T-helper 1 cell treated with Interleukin-12 subunit alpha and Interleukin-12 subunit beta and Interleukin-4 antibody, amounts not matched to agents 30 ng/mL and 1 ng/mL, for 36 hours (primary cell): ENCODE data around the gene YBX3. TPM values are rescaled to one million over a fixed set of nuclear protein-coding genes. Genes with fewer than 3 reads are reported as not detected.

Experiments
- intact Hi-C: fragments of 100-400 bp; cut with micrococcal nuclease; formaldehyde crosslinking; loops from one replicate; pipeline ENCODE4 v1.15.1; 2024
- total RNA-seq: library from RNA; stranded (reverse); gene quantifications from 2 replicates; pipeline ENCODE4 v1.2.3, GENCODE V29; 2022

Gene YBX3
- total RNA-seq, 1 donor from 2014 or later, result 92.2 TPM

DNA sequence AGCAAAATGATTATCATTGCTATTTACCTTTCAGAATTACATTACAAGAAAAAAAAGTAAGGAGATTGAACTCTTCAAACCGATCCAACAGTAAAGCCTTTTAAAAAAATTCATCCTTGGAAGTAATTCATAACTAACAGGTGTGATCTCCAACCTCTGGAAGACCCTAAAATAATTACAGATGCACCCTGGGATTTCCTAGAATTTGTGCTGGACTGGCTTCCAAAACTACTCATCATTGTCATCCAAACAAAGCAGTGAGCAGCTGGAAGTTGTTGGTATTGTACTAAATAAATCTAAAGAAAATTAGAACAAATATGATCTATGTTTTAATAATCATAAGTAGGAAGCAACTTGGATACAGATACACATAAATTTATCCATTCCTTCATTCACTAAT lies 1.9 kb upstream of the YBX3 start:
- intact Hi-C loops, result loop anchor here (10.0 kb wide), 1 partner anchor 930 kb away; no protein-coding TSS in a partner anchor

DNA sequence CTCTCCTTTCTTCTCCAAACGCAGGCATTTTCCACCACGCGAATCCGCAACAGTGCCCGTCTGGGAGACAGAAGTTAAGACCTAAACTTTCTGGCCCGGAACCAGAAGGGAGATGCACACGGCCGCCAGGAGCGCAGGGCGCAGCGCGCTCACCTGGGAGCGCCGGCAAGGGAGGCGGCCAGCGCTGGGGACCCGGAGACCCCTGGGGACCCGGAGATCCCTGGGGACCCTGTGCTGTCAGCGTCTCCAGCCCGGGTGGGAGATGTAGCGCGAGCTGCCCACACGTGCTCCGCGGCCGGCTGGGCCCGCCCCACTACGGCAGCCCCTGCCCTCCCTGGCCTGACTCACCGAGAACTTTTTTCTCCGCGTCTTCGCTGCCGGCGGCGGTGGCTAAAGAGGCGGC lies 620 bp downstream of the YBX3 start:
- intact Hi-C loops, result loop anchor here (1.0 to 10.0 kb wide), 7 partner anchors 18 to 932 kb away; partner anchors contain the start of genes CLEC2B, GABARAPL1, MAGOHB and SMIM10L1

DNA sequence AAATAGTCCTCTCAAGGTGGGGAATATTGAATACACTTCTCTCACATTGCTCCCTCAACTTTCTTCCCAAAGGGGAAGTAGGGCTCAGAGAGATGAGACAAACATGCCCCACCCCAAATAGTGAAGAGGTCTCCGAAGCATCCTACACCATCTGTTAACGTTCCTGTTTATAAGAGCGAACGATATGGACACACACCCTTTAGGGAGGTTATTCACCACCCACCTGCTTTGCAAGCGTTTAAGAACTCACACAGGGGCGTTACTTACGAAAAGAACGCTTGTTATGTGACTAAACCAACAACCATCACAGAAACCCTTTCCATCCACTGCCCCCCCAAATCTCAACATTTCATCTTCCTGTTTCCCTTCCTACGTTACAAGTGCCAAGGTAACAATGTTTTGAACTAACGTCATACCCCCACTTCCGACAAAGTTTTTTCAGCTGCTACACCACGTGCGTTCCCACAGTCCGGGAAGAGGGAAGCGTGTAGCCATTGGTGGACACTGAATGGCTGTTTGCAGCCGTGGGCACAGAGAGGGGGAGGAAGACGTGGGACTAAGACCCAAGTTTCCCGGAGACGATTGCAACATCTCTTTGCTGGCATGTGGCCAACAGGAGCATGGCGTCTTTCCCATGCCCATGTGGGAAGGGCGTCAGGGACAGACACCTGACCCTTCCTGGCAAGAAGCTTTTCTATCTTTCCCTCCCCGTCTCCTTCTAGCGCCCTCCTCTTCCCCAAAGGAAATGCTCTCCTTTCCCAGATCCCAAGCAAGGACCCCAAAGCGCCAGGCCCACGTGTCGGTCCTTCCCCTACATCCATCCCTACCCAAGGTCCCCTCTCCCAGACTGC lies 1.2 kb downstream of the YBX3 start:
- intact Hi-C loops, result loop anchor here (1.0 to 10.0 kb wide), 7 partner anchors 19 to 933 kb away; partner anchors contain the start of genes CLEC2B, GABARAPL1, MAGOHB and SMIM10L1

DNA sequence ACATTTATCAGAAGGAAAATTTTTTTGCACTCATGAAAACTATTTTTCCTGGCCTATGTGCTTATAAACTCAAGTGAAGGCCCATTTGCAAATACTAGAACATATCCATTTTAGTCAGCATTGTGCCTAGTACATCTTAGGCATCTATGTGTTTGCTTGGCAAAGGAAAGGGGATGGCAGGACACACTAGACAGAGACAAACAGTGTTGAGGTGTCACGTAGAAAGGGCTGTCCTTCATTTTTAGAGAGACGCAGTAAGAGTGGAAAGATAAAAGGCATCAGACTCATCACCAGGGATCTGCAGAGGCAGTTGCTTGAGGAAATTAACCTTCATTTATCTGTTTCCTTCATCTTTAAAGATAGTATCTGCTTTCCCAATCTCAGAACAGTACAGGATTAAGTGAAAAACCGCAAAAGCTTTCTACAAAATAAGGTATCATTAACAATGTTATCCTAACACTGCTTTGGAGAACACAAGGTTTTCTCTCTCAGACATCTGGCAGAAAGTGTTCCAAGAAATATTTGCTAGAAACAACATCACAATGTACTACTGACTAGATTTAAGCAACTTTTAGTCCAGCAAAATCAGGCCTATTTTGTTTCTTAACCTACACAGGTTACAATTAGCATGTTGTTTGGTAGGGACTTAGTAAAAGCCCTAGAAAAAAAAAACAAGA lies 2.0 kb downstream of the YBX3 start:
- intact Hi-C loops, result loop anchor here (10.0 kb wide), 1 partner anchor 934 kb away; no protein-coding TSS in a partner anchor

DNA sequence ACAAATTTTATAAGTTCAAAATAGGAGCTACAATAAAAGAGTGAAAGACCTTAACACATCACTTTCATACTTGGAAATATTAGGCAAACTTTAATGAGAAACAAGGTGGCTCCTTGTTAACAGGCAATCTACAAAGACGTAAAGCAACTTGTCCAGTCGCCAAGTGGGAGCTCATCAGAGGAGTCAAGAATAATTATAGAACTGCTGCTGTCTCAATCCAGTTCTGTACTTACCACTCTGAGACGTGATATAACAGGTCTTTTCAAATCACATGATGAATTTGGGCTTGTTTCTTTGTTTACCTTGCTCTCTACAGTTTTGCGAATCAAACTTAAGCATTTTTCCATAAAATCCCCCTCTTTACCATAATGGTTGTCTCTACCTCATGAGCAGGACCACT lies 3.6 kb downstream of the YBX3 start:
- intact Hi-C loops, result no loop called here

DNA sequence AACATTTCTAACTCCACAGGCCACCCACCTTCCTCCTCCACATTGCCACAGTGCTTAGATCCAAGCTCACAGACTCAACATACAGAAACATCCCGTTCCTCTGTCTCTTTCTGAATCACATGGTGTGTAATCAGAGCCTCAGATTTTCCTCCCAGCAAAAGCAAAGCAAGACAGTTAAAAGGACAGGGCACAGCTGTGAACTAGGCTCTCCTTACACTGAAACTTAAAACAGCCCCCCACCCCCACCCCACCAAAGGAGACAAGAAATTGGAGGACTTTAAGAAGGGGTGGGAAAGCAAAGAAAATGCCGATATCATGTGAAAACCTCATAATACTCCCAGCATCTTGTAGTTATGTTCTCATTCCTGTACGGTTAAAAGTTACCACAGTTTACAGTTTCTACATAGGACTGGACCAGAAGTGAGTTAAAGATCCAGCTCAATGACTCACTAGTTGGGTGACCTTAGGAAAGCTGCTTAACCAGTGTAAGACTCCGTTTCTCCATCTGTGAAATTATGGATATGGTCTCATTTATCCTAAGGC lies 4.8 kb downstream of the YBX3 start:
- intact Hi-C loops, result no loop called here

DNA sequence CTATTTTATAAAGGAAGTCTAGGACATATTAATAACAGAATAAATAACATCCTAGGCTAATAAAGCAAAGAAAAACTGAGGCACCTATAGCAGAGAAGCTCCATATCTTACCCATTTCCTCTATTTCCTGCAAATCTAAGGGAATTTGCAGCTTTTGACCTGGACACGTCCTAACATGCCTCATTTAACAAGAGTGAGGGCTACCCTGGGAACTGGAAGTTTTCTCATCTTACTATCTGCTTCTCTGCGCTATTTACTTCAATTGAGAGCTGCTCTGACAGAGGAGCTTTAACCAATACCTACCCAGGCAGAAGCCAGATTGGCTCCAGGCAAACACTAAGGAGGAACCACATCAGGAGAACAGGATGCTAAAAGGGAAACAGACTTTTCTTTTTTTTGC lies 5.7 kb downstream of the YBX3 start:
- intact Hi-C loops, result no loop called here

DNA sequence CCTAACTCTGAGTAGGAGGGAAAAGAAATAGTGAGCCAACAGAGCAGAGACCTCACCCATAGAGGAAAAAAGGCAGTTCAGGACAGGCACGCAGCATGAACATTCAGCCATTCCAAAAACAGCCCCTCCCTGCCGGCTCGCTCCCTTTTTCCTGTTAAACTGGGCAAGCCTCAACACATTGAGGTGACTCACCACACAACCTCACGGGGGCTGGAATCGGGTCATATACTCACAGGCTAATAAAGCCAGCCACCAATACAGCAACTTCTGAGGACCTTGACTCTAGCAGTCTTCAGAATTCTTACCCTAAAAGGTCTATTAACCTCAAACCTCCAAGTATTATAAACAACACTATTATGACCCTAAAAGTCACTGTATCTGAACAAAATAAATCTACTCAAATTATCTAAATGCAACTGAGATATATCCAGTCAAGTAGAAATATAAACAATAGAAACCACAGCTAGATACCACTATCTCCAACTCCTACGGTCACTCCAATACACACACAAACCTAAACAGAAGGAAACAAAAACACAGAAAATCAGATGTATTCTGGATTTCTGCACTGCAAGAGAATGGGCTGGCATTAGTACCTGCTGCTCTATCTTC lies 6.3 kb downstream of the YBX3 start:
- intact Hi-C loops, result no loop called here

DNA sequence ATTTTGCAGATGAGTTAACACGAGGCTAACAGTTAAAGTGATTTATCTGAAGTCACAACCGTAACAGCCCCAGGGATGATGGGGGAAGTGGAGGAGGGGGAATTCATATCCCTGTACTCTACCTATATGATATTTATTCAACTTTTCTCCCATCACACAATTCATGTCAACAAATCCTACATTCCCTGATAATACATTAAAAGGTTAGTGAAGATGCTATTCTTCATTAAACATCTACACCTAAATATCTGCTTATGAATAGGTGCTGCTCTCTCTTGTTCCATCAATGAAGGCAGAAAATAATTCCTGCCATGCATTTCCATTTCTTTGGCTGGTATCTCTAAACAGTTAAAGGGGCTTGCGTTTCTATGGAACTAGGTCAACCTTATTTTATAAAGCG lies 6.8 kb downstream of the YBX3 start:
- intact Hi-C loops, result no loop called here

DNA sequence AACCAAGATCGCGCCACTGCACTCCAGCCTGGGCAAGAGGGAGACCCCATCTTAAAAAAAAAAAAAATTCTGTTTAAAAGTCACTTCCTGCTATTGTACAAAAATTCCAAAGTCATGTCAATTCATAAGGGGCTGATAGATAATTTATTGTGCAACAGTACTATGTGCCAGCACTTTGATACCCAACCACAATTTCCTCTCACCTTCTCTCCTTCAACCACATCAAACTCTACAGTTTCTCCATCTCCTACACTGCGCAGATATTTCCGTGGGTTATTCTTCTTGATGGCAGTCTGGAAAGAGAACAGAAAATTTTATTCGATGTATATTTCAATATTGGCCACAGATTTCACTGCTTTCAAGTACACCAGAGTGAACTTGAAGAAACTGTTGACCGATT lies 7.6 kb downstream of the YBX3 start:
- intact Hi-C loops, result no loop called here

DNA sequence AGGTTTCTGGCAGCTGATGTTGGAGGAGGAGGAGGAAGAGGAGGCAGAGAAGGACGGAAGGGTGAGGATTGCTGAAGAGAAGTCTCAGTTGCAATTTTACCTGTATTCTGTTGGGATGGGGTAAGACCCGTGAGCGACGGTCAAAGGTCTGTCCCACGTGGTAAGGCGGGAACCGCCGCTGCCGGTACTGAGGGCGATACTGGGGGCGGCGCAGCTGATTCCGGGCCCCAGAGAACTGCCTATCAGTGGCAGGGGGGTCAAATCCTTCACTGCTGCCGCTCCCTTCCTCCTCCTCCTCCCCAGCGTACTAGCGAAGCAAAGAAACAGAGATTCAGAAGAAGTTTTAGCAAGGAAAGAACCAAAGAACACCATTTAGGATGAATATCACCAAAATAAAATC lies 13.3 kb downstream of the YBX3 start:
- intact Hi-C loops, result loop anchor here (10.0 kb wide), 1 partner anchor 345 kb away; no protein-coding TSS in a partner anchor

DNA sequence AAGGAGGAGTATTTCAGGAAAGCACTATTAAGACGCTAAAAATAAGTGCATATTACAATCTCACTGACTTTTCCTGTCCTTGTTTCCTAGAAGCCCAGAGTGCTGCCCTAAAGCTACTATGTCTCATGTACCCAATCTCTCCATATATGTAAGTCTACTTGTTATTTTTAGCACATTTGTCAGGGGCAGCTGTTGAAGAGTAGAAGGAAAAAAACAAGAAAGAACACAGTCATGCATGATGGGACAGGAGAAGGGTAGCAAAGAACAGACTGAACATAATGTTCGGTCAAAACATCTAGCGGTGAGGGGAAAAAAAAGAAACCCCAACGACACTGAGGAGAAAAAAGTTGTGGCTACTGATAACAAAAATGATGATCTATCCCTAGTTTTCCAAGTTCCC lies 14.3 kb downstream of the YBX3 start:
- intact Hi-C loops, result loop anchor here (10.0 kb wide), 1 partner anchor 344 kb away; no protein-coding TSS in a partner anchor

DNA sequence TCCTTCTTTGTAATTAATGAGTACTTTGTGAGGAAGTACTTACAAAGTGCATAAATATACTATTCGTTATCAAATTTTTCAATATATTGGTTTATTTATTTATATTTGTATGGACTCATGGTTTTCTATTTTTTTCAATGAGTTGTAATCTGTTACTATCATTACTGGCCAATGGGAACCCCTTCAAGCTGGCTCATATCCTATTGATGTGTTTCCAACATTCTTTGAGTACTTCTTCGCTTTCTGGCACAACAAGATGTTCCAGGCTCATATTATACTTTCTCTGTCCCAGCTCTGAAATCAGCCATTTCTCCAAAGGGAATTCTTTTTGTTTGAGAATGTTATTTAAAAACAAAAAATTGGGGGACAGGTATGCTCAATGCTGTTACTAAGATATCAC lies 17.5 kb downstream of the YBX3 start:
- intact Hi-C loops, result loop anchor here (10.0 kb wide), 1 partner anchor 341 kb away; no protein-coding TSS in a partner anchor

DNA sequence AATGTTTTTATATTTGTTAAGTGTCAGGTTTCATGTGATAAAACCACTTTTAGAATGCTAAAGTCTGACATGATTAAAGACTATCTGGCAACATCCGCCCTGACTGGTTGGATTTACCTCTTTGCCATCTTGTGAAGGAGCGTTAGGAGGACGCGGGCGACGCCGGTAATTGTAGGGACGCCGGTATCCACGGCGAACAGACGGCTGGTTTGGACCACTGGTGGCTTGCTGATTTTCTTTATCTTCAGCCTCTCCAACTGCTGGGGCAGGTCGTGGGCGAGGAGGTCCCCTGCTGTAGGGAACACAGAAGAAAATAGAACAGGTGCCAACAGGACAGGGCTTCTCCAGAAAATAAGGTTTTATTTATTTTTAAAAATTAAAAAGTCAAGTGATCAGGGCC lies 21.3 kb downstream of the YBX3 start:
- intact Hi-C loops, result loop anchor here (1.0 to 10.0 kb wide), 5 partner anchors 20 to 337 kb away; partner anchors contain the start of genes MAGOHB and STYK1

DNA sequence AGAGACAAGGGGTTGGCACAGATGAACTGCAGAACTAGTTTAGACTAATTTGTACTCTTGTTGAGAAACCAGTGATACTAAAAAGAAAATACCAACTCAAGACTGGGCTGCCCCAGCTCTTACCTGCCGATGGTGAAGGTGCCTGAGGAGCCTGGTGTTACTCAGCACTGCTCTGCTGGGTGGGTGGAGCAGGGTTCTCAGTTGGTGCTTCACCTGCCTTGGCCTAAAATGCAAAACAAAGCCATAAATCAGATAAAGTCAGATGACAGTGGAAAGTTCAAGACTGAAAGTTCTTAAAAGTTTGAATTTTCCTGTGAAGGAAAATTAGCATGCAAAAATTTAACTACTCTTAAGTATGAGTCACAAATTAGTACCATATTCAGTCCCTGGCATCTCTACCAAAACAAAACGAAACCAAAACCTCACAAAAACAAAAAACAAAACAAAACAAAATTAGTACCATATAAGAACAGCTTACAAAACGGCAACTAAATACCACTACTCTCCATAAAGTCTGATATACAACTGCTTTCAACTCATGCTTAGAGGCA lies 21.9 kb downstream of the YBX3 start:
- intact Hi-C loops, result loop anchor here (1.0 to 10.0 kb wide), 5 partner anchors 21 to 336 kb away; partner anchors contain the start of genes MAGOHB and STYK1

DNA sequence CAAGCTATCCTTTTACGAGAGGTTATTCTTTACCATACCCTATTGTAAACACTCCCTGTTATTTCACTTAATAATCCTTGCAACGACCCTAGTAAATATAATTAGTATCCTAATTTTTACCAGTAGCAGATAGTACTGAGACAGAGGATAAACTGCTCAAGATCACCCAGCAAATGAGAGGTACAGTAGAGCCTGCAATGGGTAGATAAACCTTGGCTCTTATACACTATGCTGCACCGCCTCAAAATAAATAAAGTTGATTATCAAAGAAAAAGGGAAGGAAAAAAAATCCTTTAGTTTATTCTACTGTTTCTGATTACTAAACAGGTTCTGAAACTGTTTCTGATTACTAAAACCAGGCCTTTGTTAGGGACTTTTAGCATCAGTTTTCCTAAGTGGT lies 22.5 kb downstream of the YBX3 start:
- intact Hi-C loops, result loop anchor here (2.0 to 10.0 kb wide), 2 partner anchors 26 to 336 kb away; partner anchors contain the start of gene STYK1

DNA sequence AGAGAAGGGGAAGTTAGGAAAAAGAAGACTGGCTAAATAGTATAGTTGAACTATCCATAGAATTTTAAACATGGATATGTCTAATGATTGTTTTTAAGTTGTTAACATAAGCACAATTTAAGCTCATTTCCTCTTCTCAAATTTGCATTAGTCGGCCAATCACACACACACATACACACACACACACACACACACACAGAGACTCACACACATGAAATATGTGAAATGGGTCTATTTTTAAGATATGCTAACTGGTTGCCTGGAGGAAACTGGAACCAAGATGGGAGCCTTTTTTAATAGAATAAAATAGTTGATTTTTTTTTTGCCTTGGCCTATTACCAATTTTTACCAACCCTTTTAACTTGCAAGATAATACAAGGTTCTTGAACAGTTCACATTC lies 25.3 kb downstream of the YBX3 start:
- intact Hi-C loops, result no loop called here

DNA sequence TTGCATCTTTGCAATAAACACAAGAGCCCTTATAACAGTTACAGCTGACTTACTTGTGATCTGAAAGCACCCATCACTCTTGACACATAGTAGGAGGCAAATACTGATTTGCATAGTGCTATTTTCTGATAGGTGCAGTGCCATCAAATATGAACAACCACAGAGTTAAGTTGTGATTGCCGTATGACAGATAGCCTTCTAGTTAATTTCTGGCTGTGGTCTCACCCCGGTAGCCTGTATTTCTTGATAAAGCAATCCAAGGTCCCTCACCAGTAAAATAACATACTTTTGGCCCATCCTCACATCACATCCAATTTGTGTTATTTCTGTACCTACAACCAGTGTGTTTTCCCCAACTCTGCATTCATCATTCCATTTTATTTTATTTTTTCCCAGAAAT lies 26.0 kb downstream of the YBX3 start:
- intact Hi-C loops, result no loop called here

DNA sequence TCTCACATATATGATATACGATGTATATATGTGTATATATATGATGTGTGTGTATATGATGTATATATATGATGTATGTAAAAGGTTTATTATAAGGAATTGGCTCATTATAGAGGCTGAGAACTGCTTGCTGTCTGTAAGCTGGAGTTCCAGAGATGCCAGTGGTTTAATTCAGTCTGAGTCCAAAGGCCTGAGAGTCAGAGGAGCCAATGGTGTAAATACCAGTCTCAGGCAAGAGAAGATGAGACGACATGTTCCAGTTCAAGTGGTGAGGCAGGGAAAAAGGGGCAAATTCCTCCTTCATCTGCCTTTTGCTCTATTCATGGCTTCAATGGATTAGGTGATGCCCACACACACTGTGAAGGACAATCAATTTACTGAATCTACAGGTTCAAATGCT lies 32.2 kb downstream of the YBX3 start:
- intact Hi-C loops, result no loop called here

DNA sequence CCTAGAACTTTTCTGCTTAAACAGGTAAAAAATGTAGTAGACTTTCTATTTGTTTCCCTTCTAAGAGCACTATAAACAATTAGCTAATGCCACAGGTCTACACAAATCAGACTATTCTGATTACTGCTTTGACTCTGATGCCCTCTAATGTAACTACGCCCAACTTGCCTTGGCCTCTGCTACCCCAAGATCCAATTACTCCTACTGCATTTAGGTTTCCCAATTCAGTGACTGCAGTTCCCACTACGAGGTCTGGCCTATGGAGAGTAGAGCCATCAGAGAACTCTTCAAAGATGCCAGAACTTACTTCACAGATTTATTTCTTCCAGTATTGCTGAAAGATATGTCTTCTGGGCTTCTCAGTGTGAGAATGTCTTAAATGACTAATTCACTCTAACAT lies 34.0 kb downstream of the YBX3 start:
- intact Hi-C loops, result no loop called here

DNA sequence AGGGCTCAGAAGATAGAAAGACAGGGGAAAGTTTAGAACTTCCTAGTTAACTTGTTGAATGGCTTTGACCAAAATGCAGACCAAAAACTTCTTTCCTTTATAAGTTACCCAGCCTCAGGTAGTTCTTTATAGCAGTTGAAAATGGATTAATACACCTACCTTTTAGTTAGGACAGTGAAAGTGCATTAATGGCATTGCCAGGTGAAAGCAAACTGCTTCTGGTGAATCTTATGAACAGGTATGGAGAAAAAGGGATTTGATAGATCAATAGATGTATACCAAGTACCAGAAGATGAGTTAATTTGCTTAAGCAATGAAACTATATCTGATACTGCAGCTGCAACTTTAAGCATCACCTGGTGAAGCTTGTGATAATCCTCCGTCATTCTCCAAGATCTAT lies 35.1 kb downstream of the YBX3 start:
- intact Hi-C loops, result no loop called here
